Activated T-helper 1 cell treated with anti-CD3 and anti-CD28 coated beads, Interleukin-2, amount 50 U/mL, for 16 hours (primary cell): ENCODE measurements around the gene TAS1R2.
"Not testable (repeated sequence)": the region's sequence is repeated elsewhere in the genome, so short reads cannot be mapped to it uniquely, and the experiment has no call there.

ENCODE experiments used
- DNase-seq, 2 donors: peaks; one replicate each; pipeline ENCODE4 v3.0.0-alpha.2; 2020; ENCODE audit warnings: low read depth in 1 of 2, low spot score in 1 of 2

TAS1R2 gene

DNA sequence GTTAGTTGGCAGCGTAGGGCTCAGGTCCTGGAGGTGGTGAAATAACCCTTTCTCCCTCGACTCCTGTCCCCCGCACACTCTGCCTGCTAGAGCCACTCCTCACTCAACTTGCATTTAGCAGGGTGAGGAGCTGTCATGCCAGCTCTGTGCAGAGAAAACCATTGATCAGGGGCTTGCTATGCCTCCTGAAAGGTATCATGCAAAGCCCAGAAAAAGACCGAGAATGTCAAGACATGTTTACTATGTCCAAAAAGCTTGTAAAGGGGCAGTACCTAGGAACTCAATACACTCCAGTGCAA lies 24.9 kb upstream of the TAS1R2 start:
- DNase-seq: no peak

DNA sequence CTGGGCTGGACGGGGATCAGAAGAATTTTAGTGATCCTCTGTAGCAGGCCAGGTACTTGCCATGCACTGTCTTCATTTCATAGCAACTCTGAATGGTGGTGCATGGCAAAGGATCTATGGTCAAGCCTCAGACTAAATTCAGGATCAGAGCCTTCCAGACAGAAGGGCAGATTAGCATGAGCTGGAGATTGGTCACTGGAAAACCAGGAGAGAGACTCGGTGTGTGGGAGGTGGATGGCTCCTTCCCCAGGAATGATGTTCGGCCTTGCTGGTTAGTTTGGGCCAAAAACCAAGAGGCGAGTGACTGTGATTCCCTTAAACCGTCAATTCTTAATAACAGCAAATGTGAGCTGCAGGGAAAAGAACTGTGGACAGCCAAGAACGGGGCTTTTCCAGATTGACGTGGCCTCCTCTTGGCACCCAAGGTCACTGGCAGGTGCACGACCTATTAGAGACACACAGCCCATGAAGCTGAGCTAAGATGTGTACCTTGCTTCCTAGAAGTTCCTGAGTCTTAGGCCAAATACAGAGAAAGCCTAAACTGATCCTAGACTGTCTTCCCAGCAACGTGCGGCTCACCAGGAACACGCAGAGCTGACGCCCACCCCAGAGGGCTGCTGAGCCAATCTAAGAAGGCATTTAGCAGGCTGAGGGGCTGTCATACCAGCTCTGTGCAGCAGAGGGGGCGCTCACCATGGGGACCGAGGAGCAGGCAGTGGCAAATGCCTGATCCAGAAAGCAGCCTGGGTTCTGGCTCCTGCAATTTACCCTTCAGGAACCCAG lies 24.4 kb upstream of the TAS1R2 start:
- DNase-seq: peak; percentile 43 to 63

DNA sequence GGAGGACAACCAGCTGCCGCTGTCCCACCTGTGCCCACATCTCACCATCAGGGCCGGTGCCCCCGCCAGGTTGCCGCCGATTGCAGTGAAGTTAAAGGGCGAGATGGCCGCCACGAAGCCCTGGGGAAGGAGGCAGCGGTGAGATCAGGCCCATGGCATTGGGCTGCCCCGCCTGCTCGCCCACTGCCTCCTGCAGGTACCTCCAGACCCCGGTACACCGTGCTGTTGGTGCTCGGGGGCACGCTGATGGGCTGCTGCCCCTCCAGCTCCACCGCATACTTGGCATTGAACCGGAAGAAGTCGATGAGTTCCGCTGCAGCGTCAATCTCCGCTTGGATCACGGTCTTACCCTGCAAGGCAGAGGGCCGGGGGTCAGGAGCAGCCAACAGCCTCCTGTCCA lies 23.6 kb upstream of the TAS1R2 start:
- DNase-seq: no peak

DNA sequence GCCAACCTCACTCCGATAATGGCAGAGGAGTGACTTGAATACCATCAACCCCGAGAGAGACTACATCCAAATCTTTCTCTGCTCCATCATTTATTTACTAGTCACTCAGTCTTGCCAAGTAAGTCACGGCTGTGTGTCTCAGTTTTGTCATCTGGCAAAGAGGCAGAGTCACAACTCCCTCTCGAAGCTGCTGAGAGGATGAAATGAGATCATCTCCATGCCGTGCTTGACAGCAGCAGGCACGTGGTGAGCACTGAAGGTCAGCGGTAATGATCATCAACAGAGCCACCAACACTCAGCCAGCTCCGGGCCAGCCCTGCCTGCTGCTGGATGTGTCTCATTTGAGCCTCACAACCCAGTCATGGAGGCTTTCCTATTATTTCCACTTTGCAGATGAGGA lies 23.0 kb upstream of the TAS1R2 start:
- no peak for DNase-seq

DNA sequence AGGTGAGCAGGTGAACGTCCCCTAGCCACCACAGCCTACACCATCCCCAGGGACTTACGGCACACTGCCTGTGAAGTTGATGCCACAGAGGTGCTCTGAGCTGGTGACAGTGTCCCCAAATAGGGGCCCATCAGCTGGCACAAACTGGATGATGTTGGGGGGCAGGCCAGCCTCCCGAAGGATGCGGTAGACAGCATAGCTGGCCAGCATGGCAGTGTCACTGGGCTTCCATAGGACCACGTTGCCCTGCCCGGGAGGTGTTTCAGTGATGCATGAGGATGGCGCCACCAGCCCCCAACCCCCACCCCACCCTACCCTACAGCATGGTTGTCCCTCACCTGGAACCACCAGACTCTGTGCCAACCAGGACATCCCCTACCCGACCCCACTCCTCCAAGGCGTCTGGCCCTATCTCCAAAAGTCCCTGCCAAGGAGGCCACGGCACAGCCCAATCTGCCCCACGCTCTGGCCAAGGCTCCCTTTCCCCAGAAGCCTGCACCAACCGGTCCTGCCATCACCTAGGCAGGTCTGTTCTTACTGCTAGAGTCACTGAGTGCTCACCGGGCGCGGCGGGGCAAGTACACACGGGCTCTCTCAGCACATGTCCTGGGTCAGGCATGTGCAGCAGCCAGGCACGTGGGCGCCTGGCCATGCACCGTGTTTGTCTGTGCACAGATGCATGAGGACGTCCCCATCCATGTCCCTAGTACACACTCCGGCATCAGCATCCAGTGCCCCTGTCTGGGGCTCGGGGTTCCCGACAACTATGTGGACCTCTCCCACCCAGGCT lies 22.4 kb upstream of the TAS1R2 start:
- no peak for DNase-seq

DNA sequence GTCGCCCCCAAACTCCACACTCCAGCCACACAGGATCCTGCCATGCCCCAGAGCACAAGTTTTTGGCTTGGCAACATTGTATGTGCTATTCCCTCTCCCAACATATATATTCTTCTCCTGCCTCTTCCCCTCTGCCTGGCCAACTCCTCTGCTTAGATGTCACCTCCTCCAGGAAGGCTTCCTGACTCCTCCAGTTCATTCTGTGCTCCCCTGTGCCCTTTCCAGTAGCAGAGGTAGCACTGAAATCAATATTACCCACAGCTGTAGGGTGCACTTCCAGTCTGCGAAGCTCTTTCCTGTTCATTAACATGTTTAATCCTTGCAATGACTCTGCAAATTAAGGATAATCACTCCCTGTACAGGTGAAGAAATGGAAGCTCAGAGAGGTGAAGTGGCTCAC lies 21.7 kb upstream of the TAS1R2 start:
- no peak for DNase-seq

DNA sequence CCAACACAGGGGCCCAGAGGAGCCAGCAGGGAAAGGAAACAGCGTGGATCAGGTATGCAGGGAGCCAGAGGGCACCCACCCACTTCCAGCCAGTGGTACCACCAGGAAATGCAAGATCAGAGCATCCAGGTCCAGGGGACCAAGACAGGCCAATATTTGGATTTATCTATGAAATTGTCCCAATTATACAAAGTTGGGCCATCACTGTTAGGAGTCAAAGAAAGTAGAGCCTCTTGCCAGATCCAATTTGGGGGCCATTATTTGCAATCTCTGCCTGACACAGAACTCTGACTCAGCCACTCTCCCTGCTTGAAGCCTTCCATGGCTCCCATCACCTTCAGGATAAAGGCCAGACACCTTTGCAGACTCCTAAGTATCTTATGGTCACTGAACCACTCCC lies 21.1 kb upstream of the TAS1R2 start:
- no peak for DNase-seq

DNA sequence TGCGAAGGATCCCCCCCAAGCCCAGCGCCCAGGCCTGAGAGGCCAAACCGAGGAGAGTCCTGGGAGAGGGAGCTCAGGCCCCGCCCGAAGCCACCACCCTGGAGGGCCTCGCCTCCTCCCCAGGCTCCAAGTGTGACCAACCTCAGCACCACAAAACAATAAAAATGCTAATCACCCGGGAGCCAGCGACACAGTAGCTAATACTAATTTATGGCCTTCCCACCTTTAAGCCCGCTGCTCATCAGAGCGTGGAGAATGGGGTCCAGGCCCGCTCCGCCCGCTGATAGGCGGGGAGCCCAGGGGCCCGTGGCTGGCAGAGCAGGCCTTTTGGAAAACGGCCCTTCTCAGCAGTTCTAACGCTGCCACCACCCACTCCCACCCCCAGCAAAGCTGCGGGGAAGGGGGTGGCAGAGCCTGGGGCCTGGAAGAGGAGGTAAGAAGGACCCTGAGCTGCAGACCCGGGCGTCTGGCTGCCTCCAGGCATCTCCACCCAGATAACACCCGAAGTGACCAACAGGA lies 20.4 kb upstream of the TAS1R2 start:
- no peak for DNase-seq

DNA sequence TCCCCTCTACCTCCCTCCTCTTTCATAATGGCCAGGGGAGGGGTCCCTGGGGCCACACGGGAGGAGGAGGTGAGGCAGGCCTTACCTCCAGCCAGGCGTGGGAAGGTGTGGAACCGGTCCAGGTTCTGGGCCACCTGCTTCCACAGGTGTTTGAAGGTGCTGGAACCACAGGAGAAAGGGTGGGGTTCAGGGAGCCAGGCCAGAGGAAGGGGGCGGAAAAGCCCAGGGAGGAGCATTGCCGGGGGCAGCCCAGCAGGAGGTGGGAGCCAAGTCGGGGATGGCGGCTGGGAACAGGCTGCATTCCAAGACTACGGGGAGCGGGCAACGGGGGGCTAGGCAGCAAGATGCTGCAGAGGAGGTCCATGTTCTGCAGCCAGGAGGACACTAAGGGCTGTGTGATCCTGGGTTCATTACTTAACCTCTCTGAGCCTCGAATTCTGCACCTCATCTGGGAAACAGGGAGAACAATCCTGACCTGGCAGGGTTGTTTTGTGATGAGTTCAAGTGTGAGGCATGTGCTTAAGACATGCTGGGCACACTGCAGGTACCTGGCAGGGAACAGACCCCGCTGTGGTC lies 19.8 kb upstream of the TAS1R2 start:
- no peak for DNase-seq

DNA sequence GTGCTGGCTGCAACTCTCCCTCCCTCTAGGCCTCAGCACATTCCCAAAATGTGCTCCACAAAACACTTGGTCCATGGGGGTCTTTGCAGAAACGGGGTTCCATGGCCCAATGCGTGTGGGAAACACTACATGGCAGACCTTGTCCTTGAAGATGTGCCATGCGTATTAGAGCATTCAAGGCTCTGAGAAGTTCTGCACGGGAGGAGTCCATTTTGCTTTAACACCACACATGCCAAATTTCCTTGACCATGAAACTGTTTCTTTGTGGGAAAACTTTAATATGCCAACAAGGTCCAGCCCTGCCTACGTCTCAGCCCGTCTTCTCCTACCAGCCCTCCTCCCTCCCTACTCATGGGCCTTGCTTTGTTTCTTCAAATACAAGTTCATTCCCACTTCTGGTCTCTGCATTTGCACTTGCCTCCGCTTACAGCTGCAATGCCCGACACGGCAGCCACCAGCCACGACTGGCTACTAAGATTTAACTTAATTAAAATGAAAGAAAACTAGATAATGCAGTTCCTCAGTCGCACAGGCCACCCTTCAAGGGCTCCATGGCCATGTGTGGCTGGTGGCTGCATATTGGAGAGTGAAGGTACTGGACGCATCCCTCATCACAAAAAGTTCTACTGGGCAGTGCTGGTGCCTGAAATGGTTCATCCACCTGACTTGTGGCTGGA lies 19.2 kb upstream of the TAS1R2 start:
- DNase-seq: no peak

DNA sequence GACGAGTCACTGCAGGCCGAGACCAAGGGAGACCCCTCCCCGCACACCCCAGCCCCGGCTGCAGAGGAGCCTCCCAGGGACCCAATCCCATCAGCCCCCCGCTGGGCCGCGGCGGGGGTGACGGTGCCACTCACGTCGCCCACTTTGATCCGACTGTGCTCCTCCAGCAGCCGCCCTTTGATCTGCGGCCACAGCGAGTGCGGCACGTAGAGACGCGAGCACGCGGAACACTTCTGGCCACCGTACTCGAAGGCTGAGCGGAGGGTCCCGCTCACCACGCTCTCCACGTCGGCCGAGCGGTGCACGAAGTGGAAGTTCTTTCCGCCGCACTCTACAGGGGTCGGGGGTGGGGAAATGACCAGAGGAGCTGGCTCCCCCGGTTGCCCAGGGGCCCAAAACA lies 17.8 kb upstream of the TAS1R2 start:
- no peak for DNase-seq

DNA sequence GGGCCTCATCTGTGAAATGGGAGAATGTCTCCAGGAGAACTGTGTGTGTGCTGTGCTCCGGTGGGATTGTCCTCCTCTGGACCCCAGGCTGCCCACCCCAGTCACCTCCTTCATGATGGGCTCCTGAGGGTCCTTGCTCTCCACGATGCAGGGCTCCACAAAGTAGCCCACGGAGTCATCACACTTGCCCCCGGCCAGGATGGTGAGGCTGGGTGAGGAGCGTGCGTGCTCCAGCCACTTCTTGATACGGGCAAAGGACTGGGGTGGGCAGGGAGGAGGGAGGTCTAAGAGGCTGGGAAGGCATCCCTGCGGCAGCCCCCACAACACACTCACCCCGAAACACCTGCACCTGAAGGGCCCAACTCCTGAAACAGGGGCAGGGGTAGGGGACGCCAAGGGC lies 16.8 kb upstream of the TAS1R2 start:
- DNase-seq: no peak

DNA sequence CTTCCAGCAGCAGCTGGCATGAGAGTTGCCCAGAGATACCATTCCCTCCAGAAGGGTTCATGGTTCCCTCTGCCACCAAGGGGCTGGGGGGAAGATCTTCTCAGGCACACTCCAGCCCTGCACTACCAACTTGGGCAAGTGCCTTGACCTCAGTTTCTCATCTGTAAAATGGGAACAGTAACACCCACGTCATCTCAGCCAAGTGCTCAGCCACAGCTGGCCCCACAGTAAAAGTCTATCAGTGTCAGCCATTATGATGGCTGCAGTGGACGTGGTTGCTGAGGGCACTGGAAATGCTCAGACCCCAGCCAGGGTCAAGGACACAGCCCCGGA lies 16.3 kb upstream of the TAS1R2 start:
- DNase-seq: no peak

DNA sequence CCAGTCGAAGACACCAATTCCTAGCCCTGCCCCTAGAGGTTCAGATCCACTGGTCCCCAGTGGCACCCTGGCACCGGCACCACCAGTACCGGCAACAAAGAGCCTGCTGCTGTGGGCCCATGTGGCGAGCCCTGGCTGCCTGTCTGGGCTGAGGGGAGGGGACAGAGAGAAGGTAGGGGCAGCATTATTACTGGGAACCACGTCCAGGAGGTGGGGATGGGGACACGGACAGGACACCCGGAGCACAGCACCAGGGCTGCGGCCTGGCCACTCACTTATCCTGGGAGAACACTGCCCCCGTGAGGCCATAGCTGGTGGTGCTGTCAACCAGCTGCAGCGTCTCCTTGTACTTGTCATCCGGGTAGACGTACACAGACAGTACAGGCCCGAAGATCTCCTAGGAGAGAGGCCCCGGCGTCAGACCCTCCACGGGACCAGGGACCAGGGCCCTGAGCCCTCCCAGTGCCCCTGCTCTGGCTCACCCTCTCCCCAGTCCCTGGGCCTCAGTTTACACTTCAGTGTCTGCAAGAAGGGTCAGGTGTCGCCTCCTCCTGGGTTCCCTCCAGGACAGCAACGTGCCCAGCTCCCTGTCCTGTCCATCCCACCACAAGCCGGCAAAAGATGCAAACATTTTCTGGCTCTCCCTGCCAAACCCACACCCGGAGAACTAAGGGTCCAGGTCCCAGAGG lies 15.8 kb upstream of the TAS1R2 start:
- DNase-seq: peak; percentile 26 to 40

DNA sequence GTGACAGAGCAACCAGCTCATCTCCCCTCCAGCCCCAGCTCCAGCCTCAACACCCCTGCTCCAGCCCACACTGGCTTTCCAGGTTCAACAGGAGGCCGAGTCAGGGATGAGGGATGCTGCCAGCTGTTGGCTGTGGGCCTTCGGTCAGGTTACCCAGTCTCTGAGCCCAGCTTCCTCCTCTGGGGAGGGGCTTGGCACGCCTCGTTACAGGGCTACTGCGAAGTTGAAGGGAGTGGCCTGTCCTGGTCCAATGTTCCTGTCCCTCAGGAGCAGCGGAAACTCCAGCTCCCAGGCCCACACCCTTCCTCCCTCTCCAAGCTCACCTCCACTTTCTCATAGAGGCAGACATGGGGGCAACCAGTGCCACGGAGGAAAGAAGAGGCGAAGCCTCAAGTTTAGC lies 15.1 kb upstream of the TAS1R2 start:
- DNase-seq: no peak

DNA sequence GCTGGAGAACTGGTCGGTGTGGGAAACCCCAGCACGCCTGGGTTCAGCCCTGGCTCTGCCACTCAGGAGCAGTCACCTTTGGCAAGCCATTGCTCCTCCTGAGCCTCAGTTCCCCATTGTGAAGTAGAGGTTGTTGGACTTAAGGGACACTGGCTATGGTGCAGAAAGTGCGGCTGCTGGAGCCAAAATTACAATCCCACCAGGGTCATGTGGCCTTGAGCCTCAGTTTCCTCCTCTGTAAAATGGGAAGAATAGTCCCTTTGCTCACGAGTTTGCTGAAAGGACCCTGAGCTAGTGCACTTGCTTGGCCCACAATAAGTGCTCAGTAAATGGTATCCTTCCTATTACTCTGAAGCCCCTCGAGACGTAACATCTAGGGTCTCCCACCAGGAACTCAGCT lies 14.6 kb upstream of the TAS1R2 start:
- DNase-seq: no peak

DNA sequence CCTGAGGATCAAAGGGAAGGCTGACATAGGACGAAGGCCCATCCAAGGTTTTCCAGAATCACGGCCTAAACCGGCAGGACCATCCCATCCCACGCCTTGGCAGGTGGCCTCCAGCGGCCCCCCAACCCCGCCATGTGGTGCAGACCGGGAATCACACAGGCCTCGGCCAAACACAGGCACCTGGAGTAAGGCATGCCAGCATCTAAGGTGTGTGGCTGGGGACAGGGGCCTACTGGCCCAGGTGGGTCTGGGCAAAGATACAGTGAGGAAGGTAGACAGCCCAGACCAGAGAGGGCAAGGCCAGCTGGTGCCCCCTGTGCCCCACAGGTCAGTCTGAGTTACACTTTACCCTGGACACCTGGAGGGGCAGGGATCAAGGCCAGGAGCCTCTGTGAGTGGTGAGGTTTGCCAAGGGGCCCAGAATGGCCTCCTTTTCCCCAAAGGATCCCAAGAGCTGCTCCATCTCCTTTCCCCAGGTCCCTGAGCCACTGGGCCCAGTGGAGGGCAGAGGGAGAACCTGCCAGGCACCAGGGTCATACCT lies 12.7 kb upstream of the TAS1R2 start:
- no peak for DNase-seq

DNA sequence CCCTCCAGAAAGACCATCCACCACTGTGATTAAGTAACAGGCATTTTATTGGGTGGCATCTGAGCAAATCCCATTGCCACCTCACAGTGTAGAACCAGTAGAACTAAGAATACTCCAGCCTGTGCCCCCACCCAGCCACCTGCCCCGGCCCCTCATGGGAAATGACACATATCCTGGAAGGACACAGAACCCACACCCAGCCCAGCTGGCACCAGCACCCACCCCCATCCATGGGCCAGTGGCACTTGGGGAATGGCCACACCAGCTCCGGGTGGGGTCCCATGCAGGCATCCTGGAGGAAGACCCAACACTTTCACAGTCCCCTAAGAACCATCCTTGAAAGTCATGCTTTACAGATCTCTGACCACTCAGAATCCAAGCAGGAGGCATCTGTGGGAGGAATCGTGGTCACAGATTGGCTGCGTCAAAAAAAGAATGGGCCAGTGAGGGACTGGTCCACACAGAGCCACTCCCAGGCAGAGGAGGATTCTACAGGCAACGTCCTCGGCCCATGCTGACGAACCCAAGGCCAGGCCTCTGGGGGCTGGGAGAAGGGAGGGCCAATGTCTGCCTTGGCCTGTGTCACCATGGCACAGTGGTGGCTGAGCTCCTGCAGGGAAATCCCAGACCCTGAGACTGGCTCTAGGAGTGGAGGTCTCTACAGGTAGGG lies 12.1 kb upstream of the TAS1R2 start:
- DNase-seq: no peak

DNA sequence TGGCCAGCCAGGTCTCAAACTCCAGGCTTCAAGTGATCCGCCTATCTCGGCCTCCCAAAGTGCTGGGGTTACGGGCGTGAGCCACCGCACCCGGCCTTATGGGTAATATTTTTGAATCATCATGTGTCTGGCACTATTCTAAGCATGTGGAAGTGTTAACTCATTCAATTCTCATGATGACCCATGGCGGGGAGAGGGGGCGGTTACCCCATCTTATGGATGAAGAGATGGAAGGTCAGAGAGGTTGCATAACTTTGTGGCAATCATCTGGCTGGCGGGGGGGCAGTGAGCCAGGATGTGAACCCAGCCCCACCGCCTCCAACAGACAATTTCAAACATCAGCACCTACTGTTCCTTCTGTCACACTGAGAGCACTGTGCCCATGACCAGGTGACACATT lies 11.5 kb upstream of the TAS1R2 start:
- DNase-seq: no peak

DNA sequence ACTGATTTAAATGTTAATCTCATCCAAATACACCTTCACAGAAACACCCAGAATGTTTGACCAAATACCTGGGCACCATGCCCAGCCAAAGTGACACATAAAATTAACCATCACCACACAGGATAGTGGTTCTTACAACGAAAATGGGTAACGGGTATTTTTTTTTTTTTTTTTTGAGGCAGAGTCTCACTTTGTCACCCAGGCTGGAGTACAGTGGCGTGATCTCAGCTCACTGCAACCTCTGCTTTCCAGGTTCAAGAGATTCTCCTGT lies 11.1 kb upstream of the TAS1R2 start:
- DNase-seq: not testable (repeated sequence)
